GM10248 (cell line): ENCODE data around the gene BCAN.
A peak's percentile ranks its signal among the peaks of the same experiment; 100 is the strongest.

Source experiments
- CTCF ChIA-PET: fragments of 300-600 bp; sonication (Branson Sonifier 250); formaldehyde crosslinking; extraction: SDS; loops from one replicate; lab custom pipeline; 2021; ENCODE audit warnings: antibody characterized with exemption; lab: Yijun Ruan, JAX
- POLR2A ChIA-PET: fragments of 350-650 bp; sonication (Branson Sonifier 250); formaldehyde crosslinking; extraction: SDS; loops from one replicate; lab custom pipeline; 2020; ENCODE audit warnings: antibody characterized with exemption; lab: Yijun Ruan, JAX
- DNase-seq: peaks from one replicate; pipeline ENCODE4 v3.0.0; 2012; ENCODE audit errors: extremely low spot score
- CTCF ChIP-seq: IDR thresholded peaks from 2 replicates; pipeline ENCODE4 v1.5.1; 2012; ENCODE audit warnings: mild to moderate bottlenecking, low read depth; ENCODE audit errors: extremely low read depth, missing control alignments, control extremely low read depth

BCAN gene

GRCh38 chr1:156657741-156658319, 15.9 kb downstream of the BCAN start:
- ChIA-PET POLR2A (no interaction called here), CTCF (interaction anchor here (0.6 to 14.2 kb wide), 18 partner anchors 9 to 233 kb away, joined by 3 to 431 read pairs (median 4); partner anchors contain the start of genes BCAN, CRABP2, HAPLN2 and ISG20L2)
- TF ChIP-seq CTCF, result no peak
- DNase-seq, result no peak

- no peak for DNase-seq
- CTCF ChIA-PET, result interaction anchor here (0.6 to 14.2 kb wide), 18 partner anchors 10 to 233 kb away, joined by 3 to 431 read pairs (median 4); partner anchors contain the start of genes BCAN, CRABP2, HAPLN2 and ISG20L2
- POLR2A ChIA-PET, result no interaction called here
- no peak for TF ChIP-seq CTCF
Measured at GRCh38 chr1:156658496-156658895, 16.6 kb downstream of the BCAN start.

- no peak for TF ChIP-seq CTCF
- ChIA-PET POLR2A (interaction anchor here (0.5 kb wide), 1 partner anchor 15 kb away, joined by 3 read pairs; no protein-coding TSS in a partner anchor), CTCF (interaction anchor here (0.7 to 14.2 kb wide), 35 partner anchors 9 to 243 kb away, joined by 3 to 431 read pairs (median 4); partner anchors contain the start of genes BCAN, CRABP2, GPATCH4 and HAPLN2)
- DNase-seq, result no peak
Measured at GRCh38 chr1:156658945-156659574, 17.1 kb downstream of the BCAN start.

- CTCF ChIA-PET, result interaction anchor here (0.7 to 14.2 kb wide), 31 partner anchors 9 to 243 kb away, joined by 3 to 431 read pairs (median 4); partner anchors contain the start of genes BCAN, CRABP2, GPATCH4 and HAPLN2
- no peak for TF ChIP-seq CTCF
- DNase-seq, result no peak
- POLR2A ChIA-PET, result interaction anchor here (1.2 kb wide), 1 partner anchor 16 kb away, joined by 8 read pairs; no protein-coding TSS in a partner anchor
Measured at GRCh38 chr1:156659661-156659987, 17.7 kb downstream of the BCAN start.

GRCh38 chr1:156659988-156660751, 18.3 kb downstream of the BCAN start:
- peak; percentile 99 for TF ChIP-seq CTCF
- CTCF ChIA-PET, result interaction anchor here (0.7 to 14.2 kb wide), 44 partner anchors 10 to 242 kb away, joined by 3 to 431 read pairs (median 5); partner anchors contain the start of genes BCAN, CRABP2, GPATCH4 and HAPLN2
- peak; percentile 99 for DNase-seq
- POLR2A ChIA-PET, result interaction anchor here (1.2 to 1.6 kb wide), 2 partner anchors 17 to 68 kb away, joined by 4 to 8 read pairs; partner anchors contain the start of genes ISG20L2 and METTL25B

GRCh38 chr1:156660752-156661112, 18.8 kb downstream of the BCAN start:
- no peak for DNase-seq
- ChIA-PET POLR2A (interaction anchor here (1.2 to 1.6 kb wide), 2 partner anchors 17 to 68 kb away, joined by 4 to 8 read pairs; partner anchors contain the start of genes ISG20L2 and METTL25B), CTCF (interaction anchor here (0.6 to 14.2 kb wide), 25 partner anchors 11 to 267 kb away, joined by 3 to 431 read pairs (median 6); partner anchors contain the start of genes CRABP2, GPATCH4, HAPLN2 and ISG20L2)
- TF ChIP-seq CTCF, result no peak
